H1 (cell line): ENCODE measurements around the gene GNB5. TPM values are rescaled to one million over a fixed set of nuclear protein-coding genes. Genes with fewer than 3 reads are reported as not detected.

Experiments
- SIN3A ChIP-seq, 2 experiments: IDR thresholded peaks in 1 of 2; conservative IDR thresholded peaks in 1 of 2; 2 replicates each; pipeline ENCODE4 v1.6.1; 2011 to 2012; ENCODE audit warnings: low read length in 2 of 2, improper control_type of control experiment in 1 of 2, low read depth in 1 of 2, mild to moderate bottlenecking in 1 of 2
- TBP ChIP-seq: IDR thresholded peaks from 2 replicates; pipeline ENCODE4 v1.6.1; 2011; ENCODE audit warnings: low read depth, low read length, improper control_type of control experiment
- polyA plus RNA-seq, 7 experiments: library from polyadenylated mRNA; depleted of rRNA in 3 of 7; stranded (reverse) in 5 of 7; unstranded in 2 of 7; fragments of >200 nt in 5 of 7; fragments of 200-250 nt in 2 of 7; gene quantifications; 1 replicate in 5 of 7; 2 replicates in 1 of 7; 4 replicates in 1 of 7; pipeline versions ENCODE4 v1.2.1 to v1.2.3, GENCODE V29; 2011 to 2013; ENCODE audit warnings: missing spikeins in 2 of 7, mixed read lengths in 2 of 7
- total RNA-seq: library from RNA; stranded (reverse); fragmentation: NEBNext Ultra II Directional; extraction: Animal tissue kit (Norgen Biotek cat#: 25700); gene quantifications from 2 replicates; pipeline ENCODE4 v1.2.1, GENCODE V29; 2021

GNB5 gene
- total and polyA plus RNA-seq, 2 of the 8 experiments (the other 6 are each of a cell fraction or from before 2014, with no cell fraction given) = 21.7 to 42.5 TPM

DNA sequence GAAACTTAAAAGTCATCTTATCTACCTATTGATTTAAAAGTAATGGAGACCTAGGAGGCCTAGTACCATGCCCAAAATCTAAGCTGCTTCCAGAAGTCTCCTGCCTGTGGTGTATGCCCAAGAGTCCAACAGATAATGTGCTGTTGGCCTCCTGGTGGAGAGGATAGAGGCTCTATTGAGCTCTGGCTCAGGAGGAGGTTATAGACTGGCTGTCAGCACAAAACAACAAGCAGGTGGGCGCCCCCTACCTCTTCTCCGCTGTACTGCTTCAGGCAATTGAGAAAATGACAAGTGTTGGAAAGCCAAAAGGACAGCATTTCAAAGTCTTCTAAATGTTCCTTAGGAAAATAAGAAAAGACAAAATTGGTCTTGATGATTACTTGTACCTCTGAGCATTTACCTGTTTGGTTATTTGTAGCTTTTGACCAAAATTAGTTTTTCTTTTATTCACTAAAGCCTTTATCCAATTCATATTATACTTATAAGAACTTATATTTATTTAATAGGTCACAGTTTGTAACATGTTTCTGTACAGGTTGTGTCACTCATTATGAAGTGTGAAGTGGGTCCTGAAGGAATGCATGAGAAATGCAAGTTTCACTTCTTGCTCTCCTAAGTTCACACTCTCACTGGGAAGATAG, 17.2 kb upstream of the GNB5 start (continued):
- TF ChIP-seq SIN3A (conservative IDR thresholded peaks at IDR 0.05 in 1 of 2, IDR thresholded peaks at IDR 0.05 in 1 of 2; ENCODE audit: low read depth in 1 of 2, low read length in 2 of 2) (0 out of 4 replicates have a peak, but pooled peaks have one; percentile 50 to 61), TBP (no peak)
